OCI-LY3 (cell line): ENCODE results near the gene ARL9.
"Not testable (repeated sequence)": the region's sequence is repeated elsewhere in the genome, so short reads cannot be mapped to it uniquely, and the experiment has no call there.

Experiments
- H2AFZ ChIP-seq: fragments of 200-600, 300-600 bp; shearing (Covaris generic); 2 replicates; pipeline ENCODE4 v1.6.0; 2014; ENCODE audit warnings: antibody characterized with exemption, low read depth, low read length
- H3K27ac ChIP-seq: fragments of 200-600, 300-600 bp; sonication (generic); 2 replicates; pipeline ENCODE4 v1.5.1; 2014; ENCODE audit warnings: mild to moderate bottlenecking, low read length, moderate library complexity, mixed read lengths
- H3K27me3 ChIP-seq: fragments of 200-600, 300-600 bp; sonication (generic); 2 replicates; pipeline ENCODE4 v1.6.1; 2014; ENCODE audit warnings: low read depth, low read length, mixed read lengths
- H3K36me3 ChIP-seq: fragments of 200-600, 300-600 bp; sonication (generic); replicated peaks from 2 replicates; pipeline ENCODE3; 2014; ENCODE audit warnings: low read depth, low read length, mixed read lengths
- H3K4me1 ChIP-seq: fragments of 300-600, 200-600 bp; sonication (generic); 2 replicates; pipeline ENCODE4 v1.6.1; 2014; ENCODE audit warnings: low read length, mixed read lengths
- H3K4me2 ChIP-seq: fragments of 200-600, 300-600 bp; sonication (generic); 2 replicates; pipeline ENCODE4 v1.6.1; 2014; ENCODE audit warnings: low read length, mixed read lengths
- H3K4me3 ChIP-seq: fragments of 300-600, 200-600 bp; sonication (generic); 2 replicates; pipeline ENCODE4 v1.5.1; 2014; ENCODE audit warnings: antibody characterized with exemption, mild to moderate bottlenecking, low read length, moderate library complexity
- H3K79me2 ChIP-seq: fragments of 300-600, 200-600 bp; shearing (Covaris generic); 2 replicates; pipeline ENCODE4 v1.6.1; 2014; ENCODE audit warnings: mild to moderate bottlenecking, low read length, mixed read lengths
- H3K9ac ChIP-seq: fragments of 300-600, 200-600 bp; shearing (Covaris generic); 2 replicates; pipeline ENCODE4 v1.6.0; 2014; ENCODE audit warnings: mild to moderate bottlenecking, low read length, moderate library complexity
- H3K9me3 ChIP-seq: fragments of 200-600, 300-600 bp; shearing (Covaris generic); 2 replicates; pipeline ENCODE4 v1.6.1; 2014; ENCODE audit warnings: low read length, mixed read lengths; ENCODE audit not compliant: insufficient read depth
- H4K20me1 ChIP-seq: fragments of 200-600, 300-600 bp; sonication (generic); 2 replicates; pipeline ENCODE4 v1.6.1; 2016; ENCODE audit warnings: low read length, mixed read lengths; ENCODE audit not compliant: insufficient read depth
- CTCF ChIP-seq: fragments of 200-600, 300-600 bp; sonication (generic); IDR thresholded peaks from 2 replicates; pipeline ENCODE4 v1.5.1; 2014; ENCODE audit warnings: antibody characterized with exemption, low read length, low read depth
- EZH2phosphoT487 ChIP-seq: fragments of 200-600 bp; shearing (Covaris generic); IDR thresholded peaks from 2 replicates; pipeline ENCODE4 v1.6.1; 2018; ENCODE audit warnings: antibody characterized with exemption, mixed run types, low read depth

ARL9 gene

GRCh38 chr4:56464581-56464980 is 41.0 kb upstream of the ARL9 start:
- Histone ChIP-seq H3K4me1 (peaks cover 19% of the 10 kb centered on the region), H3K36me3 (peaks cover 42% of the 10 kb centered on the region), H3K9ac (no peak overlapping the region), H2AFZ (no peak overlapping the region), H4K20me1 (peaks cover 27% of the 10 kb centered on the region), H3K4me2 (no peak overlapping the region), H3K79me2 (peaks cover 86% of the 10 kb centered on the region), H3K27me3 (no peaks in the 10 kb centered on the region), H3K9me3 (no peaks in the 10 kb centered on the region), H3K27ac (no peak overlapping the region), H3K4me3 (no peak overlapping the region)
- TF ChIP-seq CTCF: no peak
- TF ChIP-seq EZH2phosphoT487: no peak

- Histone ChIP-seq H3K27ac (no peak overlapping the region), H3K9me3 (no peaks in the 10 kb centered on the region), H3K4me3 (peak overlapping the region; percentile 91), H3K36me3 (peaks cover 41% of the 10 kb centered on the region), H3K9ac (peak overlapping the region; percentile 89), H3K27me3 (no peaks in the 10 kb centered on the region), H3K79me2 (peaks cover 85% of the 10 kb centered on the region), H3K4me1 (peaks cover 23% of the 10 kb centered on the region), H4K20me1 (peaks cover 27% of the 10 kb centered on the region), H2AFZ (no peak overlapping the region), H3K4me2 (peak overlapping the region; percentile 70)
- TF ChIP-seq EZH2phosphoT487: no peak
- no peak for TF ChIP-seq CTCF
These were observed 39.8 kb upstream of the ARL9 start for GRCh38 chr4:56465599-56466295.

- peak overlapping the region; percentile 82 for H3K27ac ChIP-seq
- H3K9me3 ChIP-seq, H2AFZ ChIP-seq, H3K27me3 ChIP-seq: not testable (repeated sequence)
- peaks cover 23% of the 10 kb centered on the region for H3K4me1 ChIP-seq
- H3K79me2 ChIP-seq: peaks cover 82% of the 10 kb centered on the region
- peaks cover 39% of the 10 kb centered on the region for H3K36me3 ChIP-seq
- peaks cover 25% of the 10 kb centered on the region for H4K20me1 ChIP-seq
- peak overlapping the region; percentile 70 for H3K4me2 ChIP-seq
- H3K4me3 ChIP-seq: peak overlapping the region; percentile 91
- H3K9ac ChIP-seq: peak overlapping the region; percentile 89
These were observed 39.3 kb upstream of the ARL9 start for GRCh38 chr4:56466296-56466761.

GRCh38 chr4:56466910-56467283 is 38.7 kb upstream of the ARL9 start:
- H2AFZ ChIP-seq: peak overlapping the region; percentile 60
- no peak for TF ChIP-seq CTCF
- TF ChIP-seq EZH2phosphoT487: no peak

More at GRCh38 chr4:56466910-56467283, 38.7 kb upstream of the ARL9 start:
- peak overlapping the region; percentile 82 for H3K27ac ChIP-seq
- no peaks in the 10 kb centered on the region for H3K27me3 ChIP-seq
- peak overlapping the region; percentile 91 for H3K4me3 ChIP-seq
- peaks cover 20% of the 10 kb centered on the region for H4K20me1 ChIP-seq
- H3K9me3 ChIP-seq: no peaks in the 10 kb centered on the region
- H3K36me3 ChIP-seq: peaks cover 39% of the 10 kb centered on the region
- H3K4me1 ChIP-seq: peaks cover 23% of the 10 kb centered on the region
- H3K79me2 ChIP-seq: peaks cover 83% of the 10 kb centered on the region
- H3K4me2 ChIP-seq: peak overlapping the region; percentile 70
- H3K9ac ChIP-seq: peak overlapping the region; percentile 89
